Measurements from ENCODE around the gene ANXA2R.
"Not testable (repeated sequence)": the region's sequence is repeated elsewhere in the genome, so short reads cannot be mapped to it uniquely, and the experiment has no call there.

ANXA2R gene

DNA sequence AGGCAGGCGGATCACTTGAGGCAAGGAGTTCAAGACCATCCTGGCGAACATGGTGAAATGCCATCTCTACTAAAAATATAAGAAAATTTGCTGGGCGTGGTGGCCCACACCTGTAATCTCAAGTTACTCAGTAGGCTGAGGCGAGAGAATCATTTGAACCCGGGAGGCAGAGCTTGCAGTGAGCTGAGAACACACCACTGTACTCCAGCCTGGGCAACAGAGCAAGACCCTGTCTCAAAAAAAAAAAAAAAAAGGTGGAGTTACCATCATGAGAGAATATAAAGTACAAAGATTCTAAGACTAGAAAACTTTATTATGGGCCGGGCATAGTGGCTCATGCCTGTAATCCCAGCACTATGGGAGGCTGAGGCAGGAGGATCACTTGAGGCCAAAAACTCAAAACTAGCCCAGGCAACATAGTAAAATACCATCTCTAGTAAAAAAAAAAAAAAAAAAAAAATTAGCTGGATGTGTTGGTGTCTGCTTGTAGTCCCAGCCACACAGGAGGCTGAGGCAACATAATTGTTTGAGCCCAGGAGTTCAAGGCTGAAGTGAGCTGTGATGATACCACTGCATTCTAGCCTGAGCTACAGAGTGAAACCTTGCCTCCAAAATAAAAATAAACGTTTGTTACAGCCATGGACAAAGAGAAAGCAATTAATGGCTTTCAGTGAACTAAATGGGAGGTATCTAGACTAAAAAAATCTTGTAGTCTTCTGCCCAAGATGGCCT is 12.9 kb downstream of the ANXA2R start:
- no peak for DNase-seq

DNA sequence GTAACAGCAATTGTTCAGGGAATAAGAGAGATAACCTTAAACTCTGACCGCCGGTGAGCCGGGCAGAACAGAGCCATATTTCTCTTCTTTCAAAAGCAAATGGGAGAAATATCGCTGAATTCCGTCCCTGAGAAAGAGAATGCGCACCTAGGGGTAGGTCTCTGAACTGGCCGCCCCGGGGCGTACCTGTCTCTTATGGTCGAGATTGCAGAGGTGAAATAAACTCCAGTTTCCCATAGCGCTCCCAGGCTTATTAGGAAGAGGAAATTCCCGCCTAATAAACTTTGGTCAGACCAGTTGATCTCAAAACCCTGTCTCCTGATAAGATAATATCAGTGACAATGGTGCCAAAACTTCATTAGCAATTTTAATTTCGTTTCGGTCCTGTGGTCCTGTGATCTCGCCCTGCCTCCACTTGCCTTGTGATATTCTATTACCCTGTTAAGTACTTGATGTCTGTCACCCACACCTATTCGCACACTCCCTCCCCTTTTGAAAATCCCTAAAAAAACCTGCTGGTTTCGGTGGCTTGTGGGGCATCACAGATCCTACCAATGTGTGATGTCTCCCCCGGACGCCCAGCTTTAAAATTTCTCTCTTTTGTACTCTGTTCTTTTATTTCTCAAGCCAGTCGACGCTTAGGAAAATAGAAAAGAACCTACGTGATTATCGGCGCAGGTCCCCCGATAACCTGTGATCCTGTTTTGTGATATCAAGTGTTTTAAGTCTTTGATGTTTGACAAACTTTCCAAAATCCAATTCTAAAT is 14.8 kb downstream of the ANXA2R start:
- DNase-seq, result not testable (repeated sequence)

- no peak for DNase-seq
These were observed 15.9 kb downstream of the ANXA2R start for GRCh38 chr5:43024217-43024616.

DNA sequence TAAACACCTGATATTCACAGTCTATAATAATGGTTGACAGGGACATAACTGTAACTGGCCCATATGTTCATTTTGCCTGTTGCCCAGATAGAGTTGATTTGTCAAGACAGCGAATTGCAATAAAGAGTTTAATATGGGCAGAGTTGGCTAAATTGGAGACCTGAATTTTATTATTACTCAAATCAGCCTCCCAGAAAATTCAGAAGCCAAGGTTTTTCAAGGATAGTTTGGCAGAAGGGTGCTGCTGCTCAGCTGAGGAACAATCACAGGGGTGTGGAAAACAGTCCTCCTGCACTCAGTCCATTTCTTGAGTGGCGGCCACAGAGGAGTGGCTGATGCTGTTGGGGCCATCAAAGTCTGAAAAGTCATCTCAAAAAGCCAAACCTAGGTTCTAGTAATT is 19.0 kb downstream of the ANXA2R start:
- no peak for DNase-seq

DNA sequence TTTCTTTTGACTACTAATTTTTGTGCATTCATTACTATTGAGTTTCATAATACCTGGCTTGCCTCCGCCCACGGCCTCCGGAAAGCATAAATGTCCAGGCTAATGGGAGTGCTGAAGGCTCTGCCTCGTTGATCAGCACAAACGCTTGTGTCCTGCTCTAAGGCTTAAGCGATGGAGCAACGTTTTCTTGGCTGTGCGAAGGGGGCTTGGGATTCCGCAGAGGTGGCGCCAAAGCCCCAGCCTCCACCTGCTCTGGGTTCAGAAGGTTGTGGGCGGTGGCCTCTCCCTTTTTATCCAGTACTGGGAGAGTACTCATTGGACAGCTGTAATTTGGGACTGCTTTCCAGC is 19.7 kb downstream of the ANXA2R start:
- peak; percentile 27 for DNase-seq

DNA sequence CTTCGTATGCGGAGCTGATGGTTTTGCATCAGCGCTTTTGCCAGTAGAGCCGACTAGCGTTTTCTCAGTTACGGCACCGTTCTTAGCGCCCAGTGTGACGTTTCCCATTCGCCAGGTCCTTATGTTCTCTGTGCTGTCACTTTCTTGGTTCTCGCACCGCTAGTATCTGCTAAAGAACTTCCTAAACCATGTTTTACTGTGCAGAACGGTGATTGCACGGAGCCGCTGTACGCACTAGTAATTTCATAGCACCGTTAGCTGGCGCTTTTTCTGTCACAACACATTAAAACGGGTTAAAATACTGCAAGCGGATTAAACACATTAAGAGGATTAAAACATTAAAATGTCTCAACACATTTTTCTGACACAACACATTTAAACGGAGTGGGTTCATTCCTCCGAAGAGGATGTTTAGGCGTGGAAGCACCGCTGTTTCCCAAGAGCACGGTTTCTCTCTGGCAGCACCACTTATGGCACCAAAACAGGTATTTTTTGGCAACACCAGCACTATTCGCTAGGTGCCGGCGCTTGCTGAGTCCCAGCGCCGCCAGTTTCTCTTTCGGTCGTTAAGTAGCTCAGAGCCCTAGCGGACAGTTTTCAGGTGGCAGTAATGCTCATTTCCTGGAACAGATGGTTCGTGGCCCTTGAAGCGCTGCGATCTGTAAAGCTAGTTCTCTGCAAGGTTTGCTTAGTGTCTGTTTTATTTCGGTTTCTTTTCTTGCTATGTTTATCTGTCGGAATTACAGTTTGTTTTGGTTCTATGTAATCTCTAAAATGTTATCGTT is 20.3 kb downstream of the ANXA2R start:
- DNase-seq, result no peak

DNA sequence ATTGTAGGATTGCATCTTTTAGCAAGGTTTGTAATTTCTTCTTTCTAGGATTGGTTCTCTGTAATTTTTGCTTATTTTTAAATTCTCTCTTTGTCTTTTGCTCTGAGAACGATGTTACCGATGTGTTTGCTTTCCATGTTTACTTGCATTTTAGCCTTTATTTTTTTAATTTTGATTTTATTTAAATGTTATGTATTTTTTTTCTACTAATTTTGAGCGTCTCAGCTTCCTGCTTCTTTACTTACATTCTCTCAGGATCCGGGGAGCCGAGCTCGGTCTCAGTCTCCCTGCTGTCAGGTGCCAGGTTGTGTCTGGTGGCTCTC is 20.9 kb downstream of the ANXA2R start:
- DNase-seq, result no peak

GRCh38 chr5:43017428-43017815 is 22.7 kb downstream of the ANXA2R start:
- no peak for DNase-seq

GRCh38 chr5:43016217-43016779 is 23.8 kb downstream of the ANXA2R start:
- DNase-seq, result no peak

DNA sequence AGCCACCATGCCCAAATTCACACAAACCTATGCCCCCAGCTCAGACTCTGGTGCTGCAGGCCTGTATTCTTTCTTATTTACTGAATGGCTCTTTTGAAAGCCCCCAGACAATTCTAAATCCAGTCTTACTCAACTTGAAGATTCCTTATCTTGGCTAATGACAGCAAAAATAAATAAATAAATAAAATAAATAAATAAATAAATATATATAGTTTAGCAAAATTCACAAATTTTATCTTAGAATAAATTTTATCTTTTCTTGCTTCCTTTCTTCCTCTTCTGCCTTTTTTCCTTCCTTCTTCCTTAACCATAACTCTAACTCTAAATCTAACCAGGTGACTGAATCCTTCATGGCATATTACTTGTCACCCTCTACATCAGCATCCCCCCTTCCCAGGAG is 25.6 kb downstream of the ANXA2R start:
- DNase-seq, result no peak

- DNase-seq, result no peak
These were observed 29.2 kb downstream of the ANXA2R start for GRCh38 chr5:43010935-43011315.

DNA sequence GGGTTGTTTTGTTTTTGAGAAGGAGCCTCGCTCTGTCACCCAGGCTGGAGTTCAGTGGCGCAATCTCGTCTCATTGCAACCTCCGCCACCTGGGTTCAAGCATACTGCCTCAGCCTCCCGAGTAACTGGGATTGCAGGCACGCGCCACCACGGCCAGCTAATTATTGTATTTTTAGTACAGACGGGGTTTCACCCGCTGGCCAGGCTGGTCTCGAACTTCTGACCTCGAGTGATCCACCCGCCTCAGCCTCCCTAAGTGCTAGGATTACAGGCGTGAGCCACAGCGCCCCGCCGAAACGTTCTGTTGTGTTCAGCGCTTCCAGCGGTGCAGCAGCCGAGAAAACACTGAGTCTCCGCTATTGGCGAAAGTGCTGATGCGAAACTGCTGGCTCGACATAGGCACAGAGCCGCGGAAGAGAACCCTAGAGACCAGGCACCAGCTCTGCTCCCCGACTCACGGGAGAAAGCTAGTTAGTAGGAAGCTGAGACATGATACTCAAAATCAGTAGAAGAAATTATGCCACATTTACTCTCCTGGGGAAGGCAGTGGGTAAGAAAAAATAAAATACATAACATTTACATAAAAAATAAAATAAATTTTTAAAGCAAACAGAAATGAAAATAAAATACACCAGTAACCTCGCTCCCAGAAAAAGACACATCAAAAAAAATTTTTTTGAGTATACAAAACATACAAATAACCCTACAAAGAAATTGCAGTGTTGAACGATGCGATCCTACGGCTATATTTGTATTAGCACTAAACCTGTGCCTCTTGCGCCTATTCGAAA is 31.6 kb downstream of the ANXA2R start:
- DNase-seq, result peak; percentile 63

GRCh38 chr5:43007911-43008362 is 32.2 kb downstream of the ANXA2R start:
- peak; percentile 85 for DNase-seq

GRCh38 chr5:43007246-43007910 is 32.7 kb downstream of the ANXA2R start:
- DNase-seq, result peak; percentile 95

GRCh38 chr5:43006424-43007202 is 33.5 kb downstream of the ANXA2R start:
- no peak for DNase-seq

DNA sequence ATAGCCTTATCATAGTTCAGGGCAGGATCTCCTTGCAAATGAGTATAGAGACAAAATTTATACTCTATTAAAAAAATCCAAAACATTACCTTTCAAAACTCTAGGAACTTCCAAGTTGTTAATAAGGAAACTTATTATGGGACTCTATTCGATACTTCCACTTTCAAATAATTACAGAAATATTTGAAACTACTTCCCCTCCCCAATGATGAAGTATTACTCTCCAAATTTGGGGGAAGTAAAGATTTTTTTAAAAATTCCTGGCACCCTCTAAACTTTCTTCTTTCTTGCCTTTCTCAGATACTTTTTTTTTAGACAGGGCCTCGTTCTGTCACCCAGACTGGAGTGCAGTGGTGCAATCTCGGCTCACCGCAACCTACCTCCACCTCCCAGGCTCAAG is 35.1 kb downstream of the ANXA2R start:
- no peak for DNase-seq

DNA sequence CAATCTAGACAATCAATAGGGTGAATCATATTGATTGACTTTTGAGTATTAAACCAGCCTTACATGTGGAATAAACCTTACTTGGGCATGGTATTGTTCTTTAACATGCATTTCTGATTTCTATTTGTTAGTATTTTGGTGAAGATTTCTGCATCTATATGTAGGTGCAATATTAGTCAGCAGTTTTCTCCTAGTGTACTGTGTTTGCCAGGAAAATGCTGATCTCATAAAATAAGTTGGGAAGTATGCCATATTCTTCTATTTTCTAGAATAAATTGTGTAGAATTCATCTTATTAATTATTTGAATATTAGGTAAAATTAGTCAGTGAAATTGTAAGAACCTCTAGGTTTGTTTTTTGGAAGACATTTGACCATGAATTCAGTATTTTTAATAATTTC is 38.4 kb downstream of the ANXA2R start:
- no peak for DNase-seq

- no peak for DNase-seq
These were observed 39.2 kb downstream of the ANXA2R start for GRCh38 chr5:43000914-43001313.

- peak; percentile 71 for DNase-seq
These were observed 39.8 kb downstream of the ANXA2R start for GRCh38 chr5:43000111-43000840.

DNA sequence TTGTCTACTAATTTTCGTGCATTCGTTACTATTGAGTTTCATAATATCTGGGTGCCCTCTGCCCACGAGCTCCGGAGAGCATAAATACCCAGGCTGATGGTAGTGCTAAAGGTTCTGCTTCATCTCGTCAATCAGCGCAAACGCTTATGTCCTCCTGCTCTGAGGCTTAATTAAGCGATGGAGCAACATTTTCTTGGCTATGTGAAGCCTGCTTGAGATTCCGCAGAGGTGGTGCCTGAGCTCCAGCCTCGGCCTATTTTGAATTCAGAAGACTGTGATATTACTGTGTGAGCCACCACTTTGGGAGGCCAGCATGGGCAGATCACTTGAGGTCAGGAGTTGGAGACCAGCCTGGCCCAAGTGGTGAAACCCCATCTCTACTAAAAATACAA is 44.8 kb downstream of the ANXA2R start:
- no peak for DNase-seq
